Mesendoderm (in vitro differentiated cells): ENCODE results near the gene UACA.

ENCODE experiments used
- DNase-seq: peaks from one replicate; pipeline ENCODE4 v3.0.0; 2013
- H2AK5ac ChIP-seq: 2 replicates; pipeline ENCODE4 v1.6.1; 2013; ENCODE audit warnings: low read length, inconsistent platforms
- H2BK120ac ChIP-seq: 2 replicates; pipeline ENCODE4 v1.6.1; 2013; ENCODE audit warnings: low read depth, mild to moderate bottlenecking, low read length, moderate library complexity, mixed read lengths
- H2BK15ac ChIP-seq: replicated peaks from 2 replicates; pipeline ENCODE4 v1.6.1; 2013; ENCODE audit warnings: low read depth, mild to moderate bottlenecking, moderate library complexity
- H2BK5ac ChIP-seq: 2 replicates; pipeline ENCODE4 v1.6.1; 2013; ENCODE audit warnings: low read length, inconsistent platforms
- H3K18ac ChIP-seq: 2 replicates; pipeline ENCODE4 v1.6.1; 2013; ENCODE audit warnings: mild to moderate bottlenecking, low read length, mixed read lengths
- H3K23ac ChIP-seq: one replicate; pipeline ENCODE4 v1.6.1; 2013; ENCODE audit warnings: low read length
- H3K27ac ChIP-seq: 2 replicates; pipeline ENCODE4 v1.5.1; 2013; ENCODE audit warnings: low read depth, mild to moderate bottlenecking, inconsistent platforms, low read length, moderate library complexity
- H3K27me3 ChIP-seq: 2 replicates; pipeline ENCODE4 v1.6.1; 2013; ENCODE audit warnings: low read length, control low read depth, mild to moderate bottlenecking, inconsistent platforms; ENCODE audit not compliant: insufficient read depth, poor library complexity
- H3K36me3 ChIP-seq: 2 replicates; pipeline ENCODE4 v1.6.1; 2013; ENCODE audit warnings: low read length, inconsistent platforms; ENCODE audit not compliant: control insufficient read depth, insufficient read depth
- H3K4ac ChIP-seq: one replicate; pipeline ENCODE4 v1.6.1; 2013; ENCODE audit warnings: low read depth, mild to moderate bottlenecking, low read length, moderate library complexity
- H3K4me1 ChIP-seq: 2 replicates; pipeline ENCODE4 v1.6.1; 2013; ENCODE audit warnings: low read depth, low read length, inconsistent platforms; ENCODE audit not compliant: control insufficient read depth
- H3K4me2 ChIP-seq: 2 replicates; pipeline ENCODE4 v1.6.1; 2013; ENCODE audit warnings: low read length
- H3K4me3 ChIP-seq: 2 replicates; pipeline ENCODE4 v1.5.1; 2013; ENCODE audit warnings: mild to moderate bottlenecking, low read length
- H3K56ac ChIP-seq: one replicate; pipeline ENCODE4 v1.6.1; 2013; ENCODE audit warnings: low read length
- H3K79me1 ChIP-seq: 2 replicates; pipeline ENCODE4 v1.6.1; 2013; ENCODE audit warnings: low read length, inconsistent platforms
- H3K79me2 ChIP-seq: 2 replicates; pipeline ENCODE4 v1.6.1; 2013; ENCODE audit warnings: mild to moderate bottlenecking, low read length; ENCODE audit not compliant: control insufficient read depth, insufficient read depth
- H3K9ac ChIP-seq: 2 replicates; pipeline ENCODE4 v1.6.1; 2013; ENCODE audit warnings: low read length, inconsistent platforms
- H4K5ac ChIP-seq: one replicate; pipeline ENCODE4 v1.6.1; 2013; ENCODE audit warnings: low read length
- H4K8ac ChIP-seq: one replicate; pipeline ENCODE4 v1.6.1; 2013; ENCODE audit warnings: low read depth, mild to moderate bottlenecking, control low read depth, low read length, moderate library complexity
- WGBS: extraction: QIAGEN DNeasy Blood & Tissue Kit; methylation state at CpG from one replicate; pipeline ENCODE4 v1.1.7; 2013; ENCODE audit warnings: low lambda C conversion rate, missing lambda C conversion rate; ENCODE audit not compliant: insufficient coverage; ENCODE audit errors: extremely low coverage; 5-methylcytosine and 5-hydroxymethylcytosine counted together

UACA gene

DNA sequence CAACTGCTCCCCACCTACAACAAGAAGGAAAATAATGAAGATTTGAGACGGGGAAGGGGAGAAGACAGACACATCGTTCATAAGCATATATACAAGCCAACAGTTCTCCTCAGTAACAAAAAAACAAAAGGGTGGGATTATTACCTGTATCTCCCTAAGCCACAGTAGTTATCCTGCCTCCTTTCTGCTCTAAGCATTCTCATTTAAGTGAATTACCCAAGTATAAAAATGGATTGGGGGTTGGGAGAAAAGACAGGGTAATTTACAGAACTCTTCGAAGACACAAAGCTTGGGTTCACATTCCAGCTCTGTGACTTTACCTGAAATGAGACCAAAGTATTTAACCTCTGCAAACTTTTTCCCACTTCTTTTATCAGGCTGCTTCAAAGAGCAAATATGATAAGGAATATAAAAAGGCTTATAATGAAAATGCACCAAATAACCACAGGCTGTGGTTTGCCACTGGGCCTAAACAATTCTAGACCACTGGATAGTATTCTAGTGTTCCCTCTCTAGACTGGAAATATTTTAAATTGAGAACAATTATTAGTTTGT, 64.4 kb downstream of the UACA start:
- Histone ChIP-seq H3K4ac (no peak overlapping the region), H4K5ac (no peak overlapping the region), H3K4me1 (peaks cover 15% of the 10 kb centered on the region), H3K79me2 (peaks cover 2% of the 10 kb centered on the region), H3K9ac (no peak overlapping the region), H3K27me3 (no peaks in the 10 kb centered on the region), H3K4me3 (no peak overlapping the region), H3K23ac (no peak overlapping the region), H2BK120ac (no peak overlapping the region), H3K79me1 (peaks cover 2% of the 10 kb centered on the region), H3K27ac (no peak overlapping the region), H2BK15ac (no peak overlapping the region), H3K18ac (no peak overlapping the region), H4K8ac (no peak overlapping the region), H3K4me2 (no peak overlapping the region), H3K56ac (no peak overlapping the region), H2AK5ac (no peak overlapping the region), H2BK5ac (no peak overlapping the region), H3K36me3 (no peaks in the 10 kb centered on the region)
- no peak for DNase-seq
- no CpG with 5 or more reads among the region's 3 CpGs for WGBS

DNA sequence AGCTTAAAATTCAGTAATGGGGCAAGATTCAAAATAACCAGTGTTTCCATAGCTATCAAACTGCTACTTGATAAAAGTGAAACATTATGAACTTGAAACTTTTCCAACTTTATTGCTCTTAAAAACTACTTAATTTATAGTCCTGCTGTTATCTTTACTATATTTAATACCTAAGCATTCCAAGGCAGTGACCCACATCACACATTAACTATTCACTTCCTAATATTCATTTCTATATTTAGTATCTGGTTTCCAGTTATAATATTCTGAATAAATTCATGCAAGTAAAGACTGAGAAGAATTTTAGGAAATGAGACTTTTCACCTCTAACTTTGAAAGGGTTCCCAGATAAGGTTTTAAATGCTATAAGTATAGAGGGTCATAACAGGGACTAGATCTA, 64.9 kb downstream of the UACA start:
- no peak overlapping the region for H3K9ac ChIP-seq
- no peak overlapping the region for H2AK5ac ChIP-seq
- H3K23ac ChIP-seq = no peak overlapping the region
- no peak overlapping the region for H2BK120ac ChIP-seq
- H3K79me2 ChIP-seq = peaks cover 2% of the 10 kb centered on the region
- no peak overlapping the region for H3K56ac ChIP-seq
- H3K4ac ChIP-seq = no peak overlapping the region
- no peaks in the 10 kb centered on the region for H3K36me3 ChIP-seq
- H2BK15ac ChIP-seq = no peak overlapping the region
- H4K5ac ChIP-seq = no peak overlapping the region
- no peak for DNase-seq
- no peak overlapping the region for H3K27ac ChIP-seq
- H4K8ac ChIP-seq = no peak overlapping the region
- H3K27me3 ChIP-seq = no peaks in the 10 kb centered on the region
- H3K18ac ChIP-seq = no peak overlapping the region
- no peak overlapping the region for H3K4me3 ChIP-seq
- H3K4me2 ChIP-seq = no peak overlapping the region
- peaks cover 10% of the 10 kb centered on the region for H3K4me1 ChIP-seq
- peaks cover 2% of the 10 kb centered on the region for H3K79me1 ChIP-seq
- H2BK5ac ChIP-seq = no peak overlapping the region

DNA sequence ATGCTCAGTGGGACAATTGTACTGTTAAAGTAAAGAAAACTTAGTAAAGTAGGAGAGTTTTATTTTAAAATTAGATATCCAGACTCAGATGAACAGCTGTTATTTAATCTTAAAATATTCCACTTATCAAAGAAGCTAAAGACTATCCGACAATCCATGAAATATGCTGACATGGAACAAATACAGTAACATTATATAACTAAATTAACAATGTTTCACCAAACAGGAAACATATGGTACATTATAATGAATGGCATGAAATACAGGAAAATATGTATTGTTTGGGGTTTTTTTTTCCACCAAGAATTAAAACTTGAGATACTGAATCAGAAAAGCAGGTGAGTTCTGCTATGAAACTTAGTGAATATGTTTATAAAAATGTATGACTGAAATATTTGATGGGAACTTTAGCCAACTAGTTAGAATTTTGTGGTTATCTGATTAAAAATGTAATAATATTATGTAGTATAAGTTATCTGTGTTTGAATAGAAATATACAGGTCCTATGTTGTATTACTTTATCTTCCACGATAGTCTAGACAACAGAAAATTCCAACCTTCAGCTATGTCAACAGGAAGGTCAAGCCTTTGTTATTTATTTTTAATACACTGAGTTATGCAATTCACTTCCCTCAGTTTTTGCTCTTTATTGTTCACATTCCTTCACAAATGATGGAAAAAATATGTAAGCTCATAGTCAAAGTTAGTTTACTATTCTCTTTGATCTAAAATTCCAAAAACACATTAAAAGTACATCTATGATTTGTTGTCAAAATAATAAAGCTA, 72.7 kb downstream of the UACA start:
- H3K4me2 ChIP-seq = no peak overlapping the region
- no peaks in the 10 kb centered on the region for H3K27me3 ChIP-seq
- H3K36me3 ChIP-seq = no peaks in the 10 kb centered on the region
- H3K79me1 ChIP-seq = no peaks in the 10 kb centered on the region
- no peak overlapping the region for H3K23ac ChIP-seq
- no peak for DNase-seq
- H4K5ac ChIP-seq = no peak overlapping the region
- no peak overlapping the region for H2BK5ac ChIP-seq
- no peaks in the 10 kb centered on the region for H3K79me2 ChIP-seq
- no peak overlapping the region for H3K4ac ChIP-seq
- no peak overlapping the region for H2AK5ac ChIP-seq
- no peak overlapping the region for H3K56ac ChIP-seq
- no peak overlapping the region for H3K4me3 ChIP-seq
- H4K8ac ChIP-seq = no peak overlapping the region
- H3K18ac ChIP-seq = no peak overlapping the region
- H3K27ac ChIP-seq = no peak overlapping the region
- H2BK120ac ChIP-seq = no peak overlapping the region
- no peak overlapping the region for H3K9ac ChIP-seq
- H3K4me1 ChIP-seq = no peaks in the 10 kb centered on the region
- no CpG with 5 or more reads among the region's 2 CpGs for WGBS
- H2BK15ac ChIP-seq = no peak overlapping the region

DNA sequence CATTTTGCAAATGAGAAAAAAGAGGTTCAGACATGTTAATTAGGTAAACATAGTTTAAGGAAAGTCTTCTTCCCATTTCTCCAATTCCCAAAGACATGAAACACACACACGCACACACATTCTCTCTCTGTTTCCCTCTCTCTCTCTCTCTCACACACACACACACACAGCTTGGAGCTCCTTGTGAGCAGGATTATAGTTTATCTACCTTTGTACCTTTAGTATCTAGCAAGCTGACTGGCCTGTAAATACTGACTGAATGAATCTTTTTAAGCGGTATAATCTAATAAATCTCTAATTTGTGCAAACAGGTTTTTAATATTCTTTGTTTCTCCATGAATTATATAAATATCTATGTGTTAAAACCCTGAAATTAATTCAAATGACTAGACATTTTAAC, 73.3 kb downstream of the UACA start:
- no peaks in the 10 kb centered on the region for H3K79me2 ChIP-seq
- H2BK120ac ChIP-seq = no peak overlapping the region
- H3K56ac ChIP-seq = no peak overlapping the region
- no peak overlapping the region for H3K27ac ChIP-seq
- no peak overlapping the region for H3K4ac ChIP-seq
- H2BK5ac ChIP-seq = no peak overlapping the region
- no peak overlapping the region for H3K4me2 ChIP-seq
- no peak overlapping the region for H3K4me3 ChIP-seq
- no peak overlapping the region for H3K18ac ChIP-seq
- no peak for DNase-seq
- H3K4me1 ChIP-seq = no peaks in the 10 kb centered on the region
- no peak overlapping the region for H4K5ac ChIP-seq
- H4K8ac ChIP-seq = no peak overlapping the region
- H2BK15ac ChIP-seq = no peak overlapping the region
- no peaks in the 10 kb centered on the region for H3K27me3 ChIP-seq
- H3K79me1 ChIP-seq = no peaks in the 10 kb centered on the region
- no peak overlapping the region for H3K9ac ChIP-seq
- H2AK5ac ChIP-seq = no peak overlapping the region
- no peaks in the 10 kb centered on the region for H3K36me3 ChIP-seq
- WGBS = no CpG with 5 or more reads among the region's 2 CpGs
- H3K23ac ChIP-seq = no peak overlapping the region

DNA sequence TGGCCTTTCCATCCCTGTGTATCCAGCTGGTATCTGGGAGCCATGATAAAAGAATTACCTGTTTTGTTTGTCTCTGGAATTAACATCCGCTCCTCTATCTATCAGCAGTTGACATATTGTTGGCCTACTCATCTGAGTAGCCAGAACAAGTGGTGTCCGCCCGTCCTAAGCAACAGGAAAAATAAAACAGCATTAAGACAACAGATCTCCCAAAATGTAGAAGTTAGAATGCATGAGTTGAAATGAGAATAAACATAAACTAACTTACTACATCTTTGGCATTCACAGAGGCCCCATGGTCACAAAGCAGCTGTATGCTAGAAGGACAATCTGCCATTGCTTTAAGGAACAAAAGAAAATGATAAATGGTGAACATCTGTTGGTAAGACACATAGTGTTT, 75.9 kb downstream of the UACA start:
- H3K18ac ChIP-seq = no peak overlapping the region
- no peak overlapping the region for H3K4me3 ChIP-seq
- H4K8ac ChIP-seq = no peak overlapping the region
- no peak overlapping the region for H3K9ac ChIP-seq
- no peaks in the 10 kb centered on the region for H3K79me1 ChIP-seq
- no peak overlapping the region for H4K5ac ChIP-seq
- no peak overlapping the region for H2BK5ac ChIP-seq
- H2BK15ac ChIP-seq = no peak overlapping the region
- H3K4me2 ChIP-seq = no peak overlapping the region
- no CpG with 5 or more reads among the region's 3 CpGs for WGBS
- H3K27ac ChIP-seq = no peak overlapping the region
- H3K79me2 ChIP-seq = no peaks in the 10 kb centered on the region
- H3K4ac ChIP-seq = no peak overlapping the region
- no peaks in the 10 kb centered on the region for H3K36me3 ChIP-seq
- no peak overlapping the region for H3K23ac ChIP-seq
- H2BK120ac ChIP-seq = no peak overlapping the region
- no peaks in the 10 kb centered on the region for H3K4me1 ChIP-seq
- H3K27me3 ChIP-seq = no peaks in the 10 kb centered on the region
- no peak overlapping the region for H2AK5ac ChIP-seq
- no peak overlapping the region for H3K56ac ChIP-seq
- DNase-seq = no peak

DNA sequence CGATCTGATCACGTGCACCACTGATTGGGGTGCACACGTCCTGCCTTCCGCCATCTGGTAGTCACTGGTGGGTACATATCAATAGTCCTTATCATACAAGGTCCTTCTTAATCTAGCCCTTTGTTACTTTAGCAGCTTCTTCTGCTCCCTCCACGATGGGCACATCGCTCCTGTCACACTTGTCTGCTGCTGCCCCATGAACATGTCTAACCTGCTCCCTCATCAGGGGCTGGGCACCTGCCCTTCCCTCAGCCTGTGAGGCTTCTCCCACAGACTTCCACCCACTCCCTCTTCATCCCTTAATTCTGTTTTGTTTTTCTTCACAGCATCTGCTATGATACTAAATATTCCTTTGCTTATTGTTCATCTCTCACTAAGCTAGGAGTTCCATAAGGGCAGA, 82.5 kb downstream of the UACA start:
- Histone ChIP-seq H3K27me3 (no peaks in the 10 kb centered on the region), H3K23ac (no peak overlapping the region), H4K5ac (no peak overlapping the region), H3K56ac (no peak overlapping the region), H3K79me2 (no peaks in the 10 kb centered on the region), H3K4me2 (no peak overlapping the region), H3K9ac (no peak overlapping the region), H2BK15ac (no peak overlapping the region), H4K8ac (no peak overlapping the region), H3K4ac (no peak overlapping the region), H3K27ac (no peak overlapping the region), H3K36me3 (no peaks in the 10 kb centered on the region), H2BK5ac (no peak overlapping the region), H3K4me1 (no peaks in the 10 kb centered on the region), H3K79me1 (no peaks in the 10 kb centered on the region), H2AK5ac (no peak overlapping the region), H3K18ac (no peak overlapping the region), H3K4me3 (no peak overlapping the region), H2BK120ac (no peak overlapping the region)
- DNase-seq = no peak
- WGBS = no CpG with 5 or more reads among the region's 6 CpGs
